RKO (cell line): Measurements from ENCODE around the gene ARMC12.

ENCODE experiments used
- DNase-seq: peaks from one replicate; pipeline ENCODE4 v3.0.0-alpha.2; 2016; ENCODE audit warnings: low spot score

The ARMC12 gene

DNA sequence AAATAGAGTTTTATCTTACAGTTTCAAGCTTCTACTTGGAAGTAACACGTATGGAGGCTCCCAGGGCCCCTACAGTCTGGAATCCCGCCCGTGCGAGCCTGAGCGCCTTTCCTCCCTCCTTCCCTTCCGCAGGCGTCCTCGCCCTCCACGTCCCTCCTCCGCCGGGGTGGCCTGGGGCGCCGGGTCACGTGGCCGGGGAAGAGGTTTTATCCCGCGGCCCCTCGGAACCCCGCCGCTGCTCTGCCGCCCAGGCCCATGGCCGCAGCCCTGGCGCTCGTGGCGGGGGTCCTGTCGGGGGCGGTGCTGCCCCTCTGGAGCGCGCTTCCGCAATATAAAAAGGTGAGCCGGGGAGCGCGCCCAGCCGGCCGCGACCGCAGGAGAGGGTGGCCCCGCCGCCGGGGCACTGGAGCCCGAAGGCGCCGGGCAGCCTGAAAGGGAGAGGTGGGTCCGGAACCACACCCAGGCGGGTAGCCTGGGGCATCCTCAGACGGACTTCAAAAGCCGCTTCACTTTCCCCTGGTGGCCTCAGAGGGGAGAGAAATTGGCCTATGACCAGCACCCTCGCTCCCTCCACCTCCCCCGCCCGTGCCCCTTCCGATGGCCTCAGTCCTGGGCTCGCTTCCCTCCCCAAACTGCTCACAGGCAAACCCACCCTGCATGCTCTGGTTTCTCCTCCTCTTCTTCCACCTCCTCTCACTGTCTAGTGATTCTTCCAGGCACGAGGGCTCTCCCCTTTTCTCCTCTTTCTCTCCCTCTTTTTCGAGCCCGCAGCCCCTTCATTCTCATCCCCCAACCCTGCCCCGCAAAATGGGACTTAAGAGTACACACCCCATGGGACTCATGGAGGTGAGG lies 39.8 kb downstream of the ARMC12 start, which contains the start of gene CLPSL2:
Gene CLPSL2, plus strand, starts transcription at position 235 of the 852 bp plus-strand sequence. Its CDS starts 21 bp downstream, at position 256.
- no peak for DNase-seq

- DNase-seq, result no peak
These were observed 40.7 kb downstream of the ARMC12 start for GRCh38 chr6:35777356-35778102.

DNA sequence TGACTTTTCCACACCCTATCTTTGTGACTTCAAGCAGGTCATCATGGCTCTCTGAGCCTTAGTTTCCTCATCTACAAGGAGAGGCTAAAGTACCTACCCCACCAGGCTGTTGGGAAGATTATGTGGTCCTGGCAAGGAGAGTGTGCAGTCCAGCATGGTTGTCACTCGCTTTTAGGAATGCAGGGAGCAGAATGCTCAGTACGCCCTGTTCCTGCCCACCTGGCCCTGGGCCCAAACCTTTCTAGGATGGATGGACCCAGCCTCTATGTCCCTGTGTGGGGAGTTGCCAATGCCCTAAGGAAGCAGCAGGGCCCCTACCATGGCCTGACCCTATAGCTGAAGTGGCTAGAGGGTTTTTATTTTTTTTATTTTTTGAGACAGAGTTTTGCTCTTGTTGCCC lies 41.6 kb downstream of the ARMC12 start:
- DNase-seq, result no peak

GRCh38 chr6:35780719-35781118 lies 43.9 kb downstream of the ARMC12 start, which contains the start of gene CLPSL1:
Gene CLPSL1 (plus strand): TSS chr6:35781019. CDS start chr6:35781111, 92 bp downstream.
- DNase-seq, result no peak

- no peak for DNase-seq
These were observed 44.5 kb downstream of the ARMC12 start for GRCh38 chr6:35781290-35781689.

- no peak for DNase-seq
These were observed 45.6 kb downstream of the ARMC12 start for GRCh38 chr6:35782424-35782823.

DNA sequence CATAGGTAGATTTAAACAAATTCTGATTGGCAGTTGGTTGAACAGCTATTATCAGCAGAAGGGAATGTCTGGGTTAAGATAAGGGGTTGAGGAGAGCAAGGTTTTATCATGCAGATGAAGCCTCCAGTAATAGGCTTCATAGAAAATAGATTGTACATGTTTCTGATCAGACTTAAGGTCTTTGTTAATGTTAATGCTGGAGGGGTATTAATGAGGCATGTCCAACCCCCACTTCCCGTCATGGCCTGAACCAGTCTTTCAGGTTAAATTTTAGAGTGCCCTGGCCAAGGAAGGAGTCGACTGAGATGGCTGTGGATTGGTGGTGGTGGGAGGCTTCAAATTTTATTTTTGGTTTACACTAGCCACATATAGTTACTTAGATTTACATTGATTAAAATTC lies 47.4 kb downstream of the ARMC12 start:
- no peak for DNase-seq

DNA sequence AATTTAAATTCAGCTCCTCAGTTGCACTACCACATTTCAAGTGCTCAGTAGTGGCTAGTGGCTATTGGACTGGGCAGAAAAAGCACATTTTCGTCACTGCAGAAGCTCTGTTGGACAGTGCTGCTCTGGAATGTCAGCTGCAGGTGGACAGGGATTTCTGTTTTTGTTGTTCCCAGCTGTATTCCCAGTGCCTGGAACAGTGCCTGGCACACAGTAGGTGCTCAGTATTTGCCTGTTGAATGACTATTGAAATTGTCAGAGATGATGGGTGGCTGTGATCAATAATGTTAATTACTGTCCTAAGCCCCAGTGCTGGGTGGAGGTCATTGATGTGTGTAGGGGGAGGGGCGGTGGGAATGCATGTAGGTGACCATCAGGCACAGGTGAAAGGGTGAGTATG lies 49.4 kb downstream of the ARMC12 start:
- DNase-seq, result no peak

DNA sequence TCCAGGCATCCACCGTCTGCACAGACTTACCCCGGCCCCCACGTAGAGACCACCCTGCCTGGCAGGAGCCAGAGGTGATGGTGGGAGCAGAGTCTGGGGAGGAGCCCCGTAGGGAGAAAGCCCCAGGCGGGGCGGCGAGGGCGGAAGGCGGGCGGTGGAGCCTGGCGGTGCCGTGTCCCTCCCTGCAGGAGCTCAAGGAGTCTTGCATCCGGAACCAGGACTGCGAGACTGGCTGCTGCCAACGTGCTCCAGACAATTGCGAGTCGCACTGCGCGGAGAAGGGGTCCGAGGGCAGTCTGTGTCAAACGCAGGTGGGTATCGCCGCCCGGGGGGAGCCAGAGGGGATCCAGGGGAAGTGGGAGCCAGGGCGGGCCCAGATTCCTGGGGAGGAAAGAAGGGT lies 50.0 kb downstream of the ARMC12 start:
- no peak for DNase-seq

- DNase-seq, result no peak
These were observed 50.7 kb downstream of the ARMC12 start for GRCh38 chr6:35787266-35788218.

DNA sequence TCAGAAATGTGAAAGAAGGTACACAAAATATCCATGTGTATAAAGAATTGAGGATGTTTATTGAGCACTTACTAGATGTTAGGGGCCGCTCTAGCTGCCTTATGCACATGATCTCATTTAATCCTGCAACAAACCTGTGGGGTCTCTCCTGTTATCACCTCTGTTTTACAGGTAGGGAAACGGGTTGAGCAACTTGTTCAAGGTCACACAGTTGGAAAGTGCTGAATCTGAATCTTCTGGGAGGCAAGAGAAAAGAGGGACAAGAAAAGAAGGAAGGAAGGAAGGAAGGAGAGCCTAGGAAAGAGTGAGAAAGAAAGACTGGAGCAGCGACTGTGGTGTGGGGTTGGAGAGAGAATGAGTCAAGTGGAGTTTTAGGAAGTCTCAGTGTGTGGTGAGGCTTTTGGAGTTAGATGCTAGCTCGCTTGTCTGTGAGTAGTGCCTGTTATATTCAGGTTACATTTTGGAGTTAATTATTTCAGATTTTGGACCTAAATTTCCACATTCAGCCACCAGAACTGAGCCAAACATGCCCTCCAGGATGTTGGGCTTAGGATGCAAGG lies 51.7 kb downstream of the ARMC12 start:
- DNase-seq, result no peak

DNA sequence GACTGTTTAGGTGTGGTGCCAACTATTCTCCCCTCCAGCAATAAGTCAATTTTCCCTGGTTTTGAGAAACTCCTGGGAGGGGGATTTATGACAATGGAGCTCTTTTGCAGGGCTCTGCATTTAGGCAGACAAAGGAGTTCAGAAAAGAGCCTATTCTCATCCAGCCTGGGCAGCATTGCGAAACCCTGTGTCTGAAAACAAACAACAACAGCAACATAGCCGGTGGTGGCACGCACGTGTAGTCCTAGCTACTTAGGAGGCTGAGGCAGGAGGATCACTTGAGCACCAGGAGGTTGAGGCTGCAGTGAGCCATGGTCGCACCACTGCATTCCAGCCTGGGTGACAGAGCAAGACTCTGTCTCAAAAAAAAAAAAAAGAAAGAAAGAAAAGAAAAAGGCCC lies 53.9 kb downstream of the ARMC12 start:
- DNase-seq, result no peak

DNA sequence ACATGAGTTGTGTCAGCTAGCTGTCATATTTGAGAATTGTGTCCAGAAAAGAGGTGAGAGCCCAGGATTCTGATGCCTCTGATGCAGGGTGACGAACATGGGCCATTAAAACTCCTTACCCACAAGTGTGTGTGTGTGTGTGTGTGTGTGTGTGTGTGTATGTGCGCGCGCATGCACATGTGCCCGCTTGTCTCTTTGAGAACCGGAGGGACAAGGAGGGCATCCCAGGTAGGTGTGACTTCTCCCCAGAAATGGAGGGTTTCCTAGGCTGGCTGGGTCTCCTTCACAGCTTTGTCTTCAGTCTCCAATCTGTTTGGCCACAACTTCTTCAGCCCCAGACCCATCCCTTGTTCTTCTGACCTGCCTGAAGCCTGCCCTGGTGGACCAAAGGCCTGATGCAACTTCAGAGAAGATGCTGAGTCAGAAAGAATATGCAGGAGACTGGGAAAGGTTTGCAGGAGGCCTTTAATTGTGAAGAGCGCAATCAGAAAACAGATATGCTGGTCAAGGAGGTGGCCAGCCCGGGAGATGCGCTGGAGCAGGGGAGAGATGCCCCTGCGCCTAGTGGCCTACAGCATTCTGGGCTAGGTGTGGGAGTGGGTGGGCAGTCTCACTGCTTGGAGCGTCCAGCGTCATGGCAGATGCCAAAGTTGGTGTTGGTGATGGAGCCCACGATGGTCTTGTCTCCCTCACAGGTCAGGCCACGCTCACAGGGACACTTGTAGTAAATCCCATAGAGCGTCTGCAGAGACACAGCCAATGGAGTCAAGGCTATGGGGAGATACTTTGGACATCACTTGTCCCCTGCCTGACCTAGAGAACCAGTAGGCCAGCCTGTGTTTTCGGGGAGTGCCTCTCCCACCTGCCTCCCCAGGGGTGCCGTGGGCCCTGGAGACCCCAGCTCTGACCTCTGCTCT lies 58.0 kb downstream of the ARMC12 start:
- no peak for DNase-seq

GRCh38 chr6:35795453-35796071 lies 58.7 kb downstream of the ARMC12 start:
- DNase-seq, result no peak

DNA sequence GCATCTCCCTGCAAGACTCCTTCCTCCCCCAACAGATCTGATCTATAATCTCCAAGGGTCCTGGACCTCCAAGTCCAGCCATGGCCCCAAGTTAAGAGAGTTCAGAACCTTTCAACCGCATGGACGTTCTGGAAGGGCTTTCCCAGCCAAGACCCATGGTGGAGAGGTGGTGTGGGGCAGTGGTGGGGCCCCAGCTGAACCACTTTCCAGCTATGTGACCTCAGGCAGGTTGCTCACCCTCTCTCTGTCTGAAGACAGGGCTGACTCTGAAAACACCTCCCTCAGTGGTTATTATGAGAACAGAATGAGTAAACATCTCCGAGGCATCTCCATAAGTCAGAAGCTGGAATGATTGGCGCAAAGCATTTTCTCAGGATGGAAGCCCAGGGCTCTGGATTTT lies 59.4 kb downstream of the ARMC12 start:
- DNase-seq, result no peak

GRCh38 chr6:35797837-35798526 lies 61.1 kb downstream of the ARMC12 start:
- DNase-seq, result no peak
